GF-D8 (cell line): Measurements from ENCODE around the gene BSND.

Experiments used
- DNase-seq: peaks from one replicate; lab custom pipeline; 2025; lab: John Stamatoyannopoulos, UW

The BSND gene

GRCh38 chr1:55046871-55047270 is 48.1 kb downstream of the BSND start:
- DNase-seq: no peak

GRCh38 chr1:55047611-55048010 is 48.9 kb downstream of the BSND start:
- DNase-seq: no peak

- DNase-seq: no peak
Observed at GRCh38 chr1:55048453-55049270, 49.9 kb downstream of the BSND start.

- no peak for DNase-seq
Observed at GRCh38 chr1:55049271-55049913, 50.7 kb downstream of the BSND start.

- DNase-seq: no peak
Observed at GRCh38 chr1:55049914-55050278, 51.2 kb downstream of the BSND start.

GRCh38 chr1:55050283-55050682 is 51.5 kb downstream of the BSND start:
- no peak for DNase-seq

- DNase-seq: no peak
Observed at GRCh38 chr1:55051169-55051568, 52.4 kb downstream of the BSND start.

- no peak for DNase-seq
Observed at GRCh38 chr1:55051621-55052020, 52.9 kb downstream of the BSND start.

GRCh38 chr1:55052221-55053142 is 53.7 kb downstream of the BSND start:
- DNase-seq: no peak

- no peak for DNase-seq
Observed at GRCh38 chr1:55053265-55053954, 54.7 kb downstream of the BSND start.

- no peak for DNase-seq
Observed at GRCh38 chr1:55054396-55054795, 55.7 kb downstream of the BSND start.

GRCh38 chr1:55055084-55055882 is 56.5 kb downstream of the BSND start:
- DNase-seq: no peak

GRCh38 chr1:55055951-55056631 is 57.4 kb downstream of the BSND start:
- no peak for DNase-seq

GRCh38 chr1:55056632-55056992 is 57.9 kb downstream of the BSND start:
- no peak for DNase-seq

- DNase-seq: no peak
Observed at GRCh38 chr1:55057270-55057955, 58.7 kb downstream of the BSND start.

GRCh38 chr1:55057956-55058298 is 59.2 kb downstream of the BSND start:
- no peak for DNase-seq

GRCh38 chr1:55059302-55060132 is 60.8 kb downstream of the BSND start:
- no peak for DNase-seq

GRCh38 chr1:55060133-55060999 is 61.6 kb downstream of the BSND start:
- DNase-seq: no peak
